ENCODE measurements around the gene POU6F2. TPM values are rescaled to one million over a fixed set of nuclear protein-coding genes. Genes with fewer than 3 reads are reported as not detected.

The POU6F2 gene
- total and polyA plus RNA-seq, 2 experiments from 2014 or later: 7.2 to 7.3 TPM

GRCh38 chr7:39269034-39269433 is 291.3 kb downstream of the POU6F2 start (continued):
- TF ChIP-seq ZNF462 (CRISPR knock-in tag; IDR thresholded peaks at IDR 0.05): no peak
- TF ChIP-seq POLR2AphosphoS5 (IDR thresholded peaks at IDR 0.05; ENCODE audit: low read depth): no peak
- TF ChIP-seq ZNF331 (CRISPR knock-in tag; IDR thresholded peaks at IDR 0.05; ENCODE audit: low read depth): no peak
- no peak for TF ChIP-seq EZH2phosphoT487 (IDR thresholded peaks at IDR 0.05; ENCODE audit: unreplicated experiment)
- no peak for TF ChIP-seq STAT1 (IDR thresholded peaks at IDR 0.05; ENCODE audit: unreplicated experiment)
- no peak for TF ChIP-seq NANOG (IDR thresholded peaks at IDR 0.05; ENCODE audit: borderline replicate concordance)
- no peak for TF ChIP-seq ZNF114 (CRISPR knock-in tag; IDR thresholded peaks at IDR 0.05)

- H3K4me3 ChIP-seq: no peak overlapping the region
- peaks cover 37% of the 10 kb centered on the region; the same call in 2 of the 3 replicates for H3K4me1 Mint-ChIP-seq
- H3K4me1 ChIP-seq (ENCODE audit: insufficient read depth): peaks cover 26% of the 10 kb centered on the region; the same call in 1 of the 2 replicates
- no peaks in the 10 kb centered on the region for H3K27me3 ChIP-seq (ENCODE audit: insufficient read depth)
- ATAC-seq (no peak), DNase-seq (ENCODE audit: low spot score) (no peak)
- H4K20me1 ChIP-seq (replicated peaks; ENCODE audit: insufficient read depth): no peaks in the 10 kb centered on the region
- no peak overlapping the region for H3K27ac Mint-ChIP-seq
- H3K4me3 Mint-ChIP-seq: no peak overlapping the region
- peaks cover 4% of the 10 kb centered on the region for H3K27me3 Mint-ChIP-seq (ENCODE audit: insufficient read depth, low read depth, poor library complexity)
- H3K36me3 Mint-ChIP-seq (ENCODE audit: low read depth): no peaks in the 10 kb centered on the region
- no peak overlapping the region for H2AFZ ChIP-seq
- H3K36me3 ChIP-seq (ENCODE audit: insufficient read depth): no peaks in the 10 kb centered on the region
- H3K9me3 Mint-ChIP-seq: no peaks in the 10 kb centered on the region
- H3K4me2 ChIP-seq: no peak overlapping the region
- H3K9me2 ChIP-seq (ENCODE audit: insufficient read depth): no peaks in the 10 kb centered on the region
- H3K27ac ChIP-seq (ENCODE audit: low read depth): no peak overlapping the region
- 0 out of 2 replicates have a peak, but pooled peaks cover 3% of the 10 kb centered on the region for H3F3A ChIP-seq (replicated peaks; ENCODE audit: low read depth)
- H3K79me2 ChIP-seq (replicated peaks; ENCODE audit: insufficient read depth): no peaks in the 10 kb centered on the region
- TF ChIP-seq ZNF462 (CRISPR knock-in tag; IDR thresholded peaks at IDR 0.05): no peak
- TF ChIP-seq POLR2AphosphoS5 (IDR thresholded peaks at IDR 0.05; ENCODE audit: low read depth): no peak
- TF ChIP-seq JUNB (IDR thresholded peaks at IDR 0.05; ENCODE audit: unreplicated experiment): no peak
- no peak for TF ChIP-seq STAT1 (IDR thresholded peaks at IDR 0.05; ENCODE audit: unreplicated experiment)
- no peak for TF ChIP-seq ZNF331 (CRISPR knock-in tag; IDR thresholded peaks at IDR 0.05; ENCODE audit: low read depth)
- TF ChIP-seq, protein P1, sequence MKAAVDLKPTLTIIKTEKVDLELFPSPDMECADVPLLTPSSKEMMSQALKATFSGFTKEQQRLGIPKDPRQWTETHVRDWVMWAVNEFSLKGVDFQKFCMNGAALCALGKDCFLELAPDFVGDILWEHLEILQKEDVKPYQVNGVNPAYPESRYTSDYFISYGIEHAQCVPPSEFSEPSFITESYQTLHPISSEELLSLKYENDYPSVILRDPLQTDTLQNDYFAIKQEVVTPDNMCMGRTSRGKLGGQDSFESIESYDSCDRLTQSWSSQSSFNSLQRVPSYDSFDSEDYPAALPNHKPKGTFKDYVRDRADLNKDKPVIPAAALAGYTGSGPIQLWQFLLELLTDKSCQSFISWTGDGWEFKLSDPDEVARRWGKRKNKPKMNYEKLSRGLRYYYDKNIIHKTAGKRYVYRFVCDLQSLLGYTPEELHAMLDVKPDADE (IDR thresholded peaks at IDR 0.05): no peak
Measured at GRCh38 chr7:39270018-39270417, 292.3 kb downstream of the POU6F2 start.

Measured in GM23338 (cell line).